ENCODE measurements around the gene KRT80.

- TF ChIP-seq CTCF (IDR thresholded peaks at IDR 0.05) (no peak), POLR2A (IDR thresholded peaks at IDR 0.05) (no peak)
These were observed 5.8 kb upstream of the KRT80 start for GRCh38 chr12:52197371-52198231.
